Keratinocyte (primary cell): ENCODE results near the gene RMND5A. TPM values are rescaled to one million over a fixed set of nuclear protein-coding genes. Genes with fewer than 3 reads are reported as not detected.

Source experiments
- DNase-seq: peaks from one replicate; pipeline ENCODE4 v3.0.0-alpha.2; 2011; ENCODE audit warnings: low read depth, missing footprints, low spot score
- FAIRE-seq: peaks from 2 replicates; lab custom pipeline; 2011; peaks lifted over from hg19 to GRCh38; lab: Jason Lieb, UNC
- H2AFZ ChIP-seq: 2 replicates; pipeline ENCODE4 v1.6.0; 2012; ENCODE audit warnings: low read length, control low read depth, inconsistent platforms; ENCODE audit not compliant: control insufficient read depth
- H3K27ac ChIP-seq: 2 replicates; pipeline ENCODE4 v1.5.1; 2011; ENCODE audit warnings: low read length; ENCODE audit not compliant: control insufficient read depth, insufficient read depth
- H3K27me3 ChIP-seq: 3 replicates; pipeline ENCODE4 v1.6.0; 2011; ENCODE audit warnings: low read length; ENCODE audit not compliant: control insufficient read depth, insufficient read depth; ENCODE audit errors: extremely low read depth
- H3K36me3 ChIP-seq, 2 experiments: 2 replicates in 1 of 2; 3 replicates in 1 of 2; pipeline ENCODE4 v1.5.1; 2011; ENCODE audit warnings: low read length in 2 of 2, mild to moderate bottlenecking in 1 of 2; ENCODE audit not compliant: control insufficient read depth in 2 of 2, insufficient read depth in 2 of 2; ENCODE audit errors: extremely low read depth in 1 of 2
- H3K4me1 ChIP-seq: 3 replicates; pipeline ENCODE4 v1.5.1; 2011; ENCODE audit warnings: low read length; ENCODE audit not compliant: control insufficient read depth, insufficient read depth; ENCODE audit errors: extremely low read depth
- H3K4me2 ChIP-seq: 3 replicates; pipeline ENCODE4 v1.6.0; 2011; ENCODE audit warnings: low read depth, low read length; ENCODE audit not compliant: control insufficient read depth, insufficient read depth; ENCODE audit errors: extremely low read depth
- H3K4me3 ChIP-seq, 3 experiments: fragments of 200-600 bp in 1 of 3; sonication (generic) in 1 of 3; 2 replicates in 2 of 3; 3 replicates in 1 of 3; pipeline ENCODE4 v1.5.1; 2011 to 2016; ENCODE audit warnings: low read length in 3 of 3, mild to moderate bottlenecking in 3 of 3, control low read depth in 2 of 3, inconsistent platforms in 1 of 3, low read depth in 1 of 3, mixed read lengths in 1 of 3, mixed run types in 1 of 3, moderate library complexity in 1 of 3; ENCODE audit not compliant: control insufficient read depth in 2 of 3, insufficient read depth in 2 of 3; ENCODE audit errors: extremely low read depth in 1 of 3
- H3K79me2 ChIP-seq: 2 replicates; pipeline ENCODE4 v1.6.0; 2012; ENCODE audit warnings: low read length; ENCODE audit not compliant: control insufficient read depth, insufficient read depth
- H3K9ac ChIP-seq: 3 replicates; pipeline ENCODE4 v1.6.0; 2011; ENCODE audit warnings: low read length; ENCODE audit not compliant: control insufficient read depth, insufficient read depth; ENCODE audit errors: extremely low read depth
- H3K9me1 ChIP-seq: 3 replicates; pipeline ENCODE4 v1.6.0; 2011; ENCODE audit warnings: low read length; ENCODE audit not compliant: control insufficient read depth, insufficient read depth; ENCODE audit errors: extremely low read depth
- H3K9me3 ChIP-seq: 2 replicates; pipeline ENCODE4 v1.5.1; 2012; ENCODE audit warnings: low read depth, low read length; ENCODE audit not compliant: control insufficient read depth
- H4K20me1 ChIP-seq: 3 replicates; pipeline ENCODE4 v1.6.0; 2011; ENCODE audit warnings: low read length; ENCODE audit not compliant: control insufficient read depth, insufficient read depth; ENCODE audit errors: extremely low read depth
- CTCF ChIP-seq, 3 experiments: IDR thresholded peaks in 1 of 3; conservative IDR thresholded peaks in 1 of 3; optimal IDR thresholded peaks in 1 of 3; 2 replicates in 2 of 3; 3 replicates in 1 of 3; pipeline versions ENCODE3 to v1.5.1; 2011; ENCODE audit warnings: low read length in 3 of 3, mild to moderate bottlenecking in 3 of 3, moderate library complexity in 2 of 3, control low read depth in 1 of 3, inconsistent platforms in 1 of 3; ENCODE audit not compliant: insufficient read depth in 2 of 3; ENCODE audit errors: extremely low read depth in 1 of 3
- EZH2 ChIP-seq: IDR thresholded peaks from one replicate; pipeline ENCODE4 v1.6.1; 2012; ENCODE audit warnings: inconsistent platforms, mild to moderate bottlenecking, low read length, moderate library complexity
- dilution Hi-C: fragments of 300-500 bp; cut with MboI; formaldehyde crosslinking; loops from one replicate; pipeline ENCODE4 v1.7.0; 2020; ENCODE audit warnings: low sequenced_read_pairs; ENCODE audit not compliant: extremely low pct_ligation_motif_present
- polyA plus RNA-seq, 5 experiments: library from polyadenylated mRNA; depleted of rRNA in 3 of 5; stranded (reverse) in 3 of 5; stranded (forward) in 1 of 5; unstranded in 1 of 5; fragments of >200 nt; gene quantifications; 1 replicate in 1 of 5; 2 replicates in 3 of 5; 3 replicates in 1 of 5; pipeline versions ENCODE4 v1.2.1 to v1.2.3, GENCODE V29; 2011 to 2012; ENCODE audit warnings: missing spikeins in 2 of 5, low read depth in 1 of 5, low replicate concordance in 1 of 5

The RMND5A gene
- polyA plus RNA-seq, 1 donor (not counting 4 experiments of a cell fraction or from before 2014, with no cell fraction given): 26.0 TPM

- no peak for DNase-seq
- H3K79me2 ChIP-seq: no peaks in the 10 kb centered on the region
Measured at GRCh38 chr2:86769838-86770237, 49.7 kb downstream of the RMND5A start.

GRCh38 chr2:86770816-86771301 is 50.8 kb downstream of the RMND5A start:
- no peak overlapping the region for H2AFZ ChIP-seq
- no peak overlapping the region for H3K27ac ChIP-seq
- FAIRE-seq (no peak), DNase-seq (no peak)
- no peaks in the 10 kb centered on the region for H4K20me1 ChIP-seq
- no peaks in the 10 kb centered on the region for H3K27me3 ChIP-seq
- H3K9me1 ChIP-seq: no peaks in the 10 kb centered on the region
- no peaks in the 10 kb centered on the region for H3K4me1 ChIP-seq
- no peaks in the 10 kb centered on the region for H3K9me3 ChIP-seq
- H3K4me2 ChIP-seq: no peak overlapping the region
- H3K9ac ChIP-seq: no peak overlapping the region
- no peaks in the 10 kb centered on the region for H3K79me2 ChIP-seq
- no peak overlapping the region for H3K4me3 ChIP-seq
- dilution Hi-C loops: no loop called here
- TF ChIP-seq EZH2 (no peak), CTCF (optimal IDR thresholded peaks at IDR 0.05 in 1 of 3, IDR thresholded peaks at IDR 0.05 in 1 of 3, conservative IDR thresholded peaks at IDR 0.05 in 1 of 3; ENCODE audit: extremely low read depth in 1 of 3, insufficient read depth in 2 of 3, low read length in 3 of 3) (no peak)
- peaks cover 10 to 14% of the 10 kb centered on the region in 2 experiments for H3K36me3 ChIP-seq

More at GRCh38 chr2:86769838-86770237, 49.7 kb downstream of the RMND5A start:
- H3K27ac ChIP-seq: no peak overlapping the region
- H3K9me3 ChIP-seq: no peaks in the 10 kb centered on the region
- H3K4me1 ChIP-seq: no peaks in the 10 kb centered on the region
- H3K36me3 ChIP-seq: peaks cover 11 to 12% of the 10 kb centered on the region in 2 experiments
- FAIRE-seq: no peak
- no peaks in the 10 kb centered on the region for H3K27me3 ChIP-seq
- TF ChIP-seq CTCF (optimal IDR thresholded peaks at IDR 0.05 in 1 of 3, IDR thresholded peaks at IDR 0.05 in 1 of 3, conservative IDR thresholded peaks at IDR 0.05 in 1 of 3; ENCODE audit: extremely low read depth in 1 of 3, insufficient read depth in 2 of 3, low read length in 3 of 3) (no peak), EZH2 (no peak)
- dilution Hi-C loops: no loop called here
- H4K20me1 ChIP-seq: no peaks in the 10 kb centered on the region
- no peak overlapping the region for H3K4me2 ChIP-seq
- H3K9ac ChIP-seq: no peak overlapping the region
- H2AFZ ChIP-seq: no peak overlapping the region
- no peaks in the 10 kb centered on the region for H3K9me1 ChIP-seq
- H3K4me3 ChIP-seq: no peak overlapping the region
